ENCODE measurements around the gene SASH1.

SASH1 gene

DNA sequence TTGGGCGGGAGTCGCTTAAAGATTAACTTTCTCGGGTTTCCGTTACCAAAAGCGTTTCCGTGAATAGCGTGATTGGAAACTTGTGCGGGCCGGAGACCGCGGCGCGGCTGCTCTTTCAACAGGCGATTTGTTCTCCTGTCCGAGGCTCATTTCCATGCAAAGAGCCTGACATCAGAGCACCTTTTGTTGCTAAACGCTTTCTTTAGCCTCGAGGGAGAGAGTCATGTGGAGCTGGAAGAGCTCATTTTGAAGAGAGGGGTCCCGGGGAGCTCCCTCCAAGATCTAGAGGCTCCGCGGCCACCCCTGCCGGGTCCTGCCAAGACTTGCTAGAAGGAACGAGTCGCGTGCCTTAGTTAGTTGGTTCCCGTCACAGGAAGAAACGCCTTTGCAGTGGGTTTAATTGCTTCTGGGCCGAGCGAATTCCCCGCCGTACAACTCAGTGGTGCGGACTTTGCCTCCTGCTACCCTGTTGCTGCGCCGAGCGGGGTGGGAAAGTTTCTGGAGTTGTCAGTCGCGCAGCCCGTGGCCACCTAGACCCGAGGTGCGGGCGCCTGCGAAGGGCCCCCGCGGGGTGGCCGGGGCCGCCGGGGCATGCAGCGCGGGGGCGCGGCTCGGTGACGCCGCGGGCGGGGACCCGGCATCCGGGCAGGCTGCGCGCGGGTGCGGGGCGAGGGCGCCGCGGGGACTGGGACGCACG, at the start of gene SASH1:
SASH1 (plus strand) TSS at position 489 of the 697 bp plus-strand sequence. CDS start 230 bp downstream, outside the sequence.
- DNase-seq (ENCODE audit: low read depth in 2 of 2): no peak

DNA sequence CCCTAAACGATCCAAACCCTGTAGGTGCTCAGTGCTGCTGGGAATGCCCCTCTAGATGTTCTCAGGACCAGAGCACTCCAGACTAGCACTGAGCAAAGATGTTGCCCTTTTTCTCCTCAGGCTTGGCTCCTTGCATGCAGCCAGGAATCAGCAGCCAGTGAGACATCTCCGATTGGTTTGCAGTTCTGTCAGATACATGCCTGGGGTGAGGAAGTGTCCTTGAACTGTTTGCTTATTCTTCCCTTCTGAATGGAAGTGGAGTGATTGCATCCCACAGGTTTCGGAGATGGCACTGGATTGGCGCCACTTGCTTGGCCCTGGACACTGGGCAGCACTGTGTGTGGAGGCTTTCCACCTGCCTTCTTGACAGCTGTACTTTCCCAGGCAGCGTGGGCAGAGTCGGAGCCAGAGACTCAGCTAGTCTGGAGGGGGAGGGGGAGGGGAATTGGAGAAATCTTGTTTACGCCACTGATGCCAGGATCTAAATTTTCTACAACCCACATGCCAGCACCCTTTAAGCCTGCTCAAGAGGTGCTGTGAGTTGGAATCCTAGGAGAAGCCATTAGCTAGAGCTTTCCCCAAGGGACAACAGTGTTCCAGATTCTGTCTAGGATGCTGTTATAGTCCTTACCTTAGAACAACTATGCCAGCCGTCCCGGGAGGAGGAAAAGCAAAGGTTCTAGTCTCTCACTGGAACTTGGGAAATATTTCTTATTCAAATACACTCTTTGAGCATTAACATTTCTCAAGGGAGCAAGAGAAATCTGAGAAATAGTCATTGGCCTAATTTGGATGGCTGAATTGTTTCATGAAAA, 49.2 kb upstream of the SASH1 start:
- no peak for DNase-seq (ENCODE audit: low read depth in 2 of 2)

DNA sequence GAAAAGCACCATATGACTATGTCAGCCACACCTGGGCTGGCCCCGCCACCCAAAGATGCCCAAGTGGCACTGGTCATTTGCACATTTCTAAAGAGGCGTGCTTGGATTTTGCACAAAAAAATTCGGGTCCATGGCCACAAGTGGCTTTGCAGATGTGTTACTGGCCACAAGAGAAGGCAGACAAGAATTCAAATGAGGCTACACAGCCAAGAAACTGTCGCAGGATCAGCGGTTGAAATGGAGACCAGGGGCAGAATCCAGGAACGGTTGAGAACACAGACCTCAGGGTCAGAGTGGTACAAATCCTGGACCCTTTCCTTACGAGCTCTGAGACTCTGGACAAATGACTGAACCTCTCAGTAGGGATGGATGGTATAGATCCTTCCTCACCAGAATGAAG, 48.6 kb upstream of the SASH1 start:
- no peak for DNase-seq (ENCODE audit: low read depth in 2 of 2)

DNA sequence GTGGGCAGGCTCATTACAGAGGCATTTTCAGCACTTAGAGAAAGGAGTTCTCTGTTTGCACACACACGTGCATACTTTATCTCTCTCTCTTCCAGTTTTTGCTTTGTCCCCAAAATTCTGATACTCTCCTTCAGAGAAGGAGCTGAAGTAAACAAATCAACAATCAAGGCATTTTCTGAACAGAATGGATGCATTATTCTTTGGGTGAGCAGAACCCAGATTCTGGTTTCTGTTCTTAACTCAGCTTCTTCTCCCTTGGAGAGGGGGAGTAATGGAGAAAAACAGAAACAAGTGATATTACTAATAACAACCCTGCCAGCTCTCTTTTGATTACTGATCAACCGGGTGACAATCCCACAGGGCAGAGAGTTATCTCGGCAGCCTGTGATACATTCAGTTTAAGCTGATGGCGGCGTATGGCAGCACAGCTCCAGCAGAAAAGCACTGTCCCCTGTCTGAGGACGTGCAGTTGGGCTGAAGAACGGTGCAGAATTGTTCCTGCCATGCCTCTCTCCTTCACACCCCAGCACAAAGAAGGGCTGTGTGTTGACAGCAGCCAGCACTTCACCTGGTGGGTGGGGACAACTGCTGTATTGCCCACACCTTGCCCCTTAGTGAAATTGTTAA, 47.3 kb upstream of the SASH1 start:
- no peak for DNase-seq (ENCODE audit: low read depth in 2 of 2)

DNA sequence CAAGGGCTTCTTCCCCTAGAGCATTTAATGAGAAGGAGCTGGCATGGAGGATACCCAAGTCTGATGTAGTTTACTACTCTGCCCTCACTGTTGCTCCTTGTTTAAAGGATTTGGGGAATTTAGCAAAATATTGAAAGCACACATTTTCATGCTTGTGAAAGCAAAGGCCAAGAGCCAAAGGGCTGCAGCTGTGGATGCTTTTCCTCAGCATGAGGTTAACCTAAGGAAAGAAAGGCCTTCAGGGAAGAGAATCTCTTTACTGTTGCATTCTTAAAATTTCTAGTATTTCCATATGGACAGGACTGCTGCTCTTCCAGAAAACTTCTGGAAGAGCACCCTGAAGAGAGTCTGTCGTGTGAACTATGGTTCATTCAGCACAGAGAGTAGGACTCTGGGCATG, 45.9 kb upstream of the SASH1 start:
- DNase-seq (ENCODE audit: low read depth in 2 of 2): no peak

DNA sequence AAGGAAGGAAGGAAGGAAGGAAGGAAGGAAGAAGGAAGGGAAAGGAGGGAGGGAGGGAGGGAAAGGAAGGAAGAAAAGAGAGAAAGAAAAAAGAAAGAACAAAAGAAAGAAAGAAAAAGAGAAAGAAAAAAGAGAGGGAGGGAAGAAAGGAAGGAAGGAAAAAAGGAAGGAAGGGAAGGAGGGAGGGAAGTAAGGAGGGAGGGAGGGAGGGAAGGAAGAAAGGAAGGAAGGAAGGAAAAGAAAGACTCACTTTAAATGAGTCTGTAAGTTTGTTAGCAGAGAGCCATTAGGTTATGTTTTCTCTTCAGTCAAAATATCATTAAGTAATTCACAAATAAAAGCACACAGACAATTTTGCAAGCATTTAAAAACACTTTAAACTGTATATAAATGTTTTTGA, 44.0 kb upstream of the SASH1 start:
- no peak for DNase-seq (ENCODE audit: low read depth in 2 of 2)

DNA sequence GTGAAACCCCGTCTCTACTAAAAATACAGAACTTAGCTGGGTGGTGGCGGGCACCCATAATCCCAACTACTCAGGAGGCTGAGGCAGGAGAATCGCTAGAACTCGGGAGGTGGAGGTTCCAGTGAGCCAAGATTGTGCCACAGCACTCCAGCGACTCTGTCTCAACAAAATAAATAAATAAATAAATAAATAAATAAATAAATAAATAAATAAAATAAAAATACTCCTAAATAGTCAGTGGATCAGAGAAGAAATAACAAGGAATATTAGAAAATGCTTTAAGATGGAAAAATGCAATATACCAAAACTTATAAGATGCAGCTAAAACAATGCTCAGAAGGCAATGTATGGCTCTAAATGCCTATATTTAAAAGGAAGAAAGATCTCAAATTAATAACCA, 39.0 kb upstream of the SASH1 start:
- DNase-seq (ENCODE audit: low read depth in 2 of 2): no peak

DNA sequence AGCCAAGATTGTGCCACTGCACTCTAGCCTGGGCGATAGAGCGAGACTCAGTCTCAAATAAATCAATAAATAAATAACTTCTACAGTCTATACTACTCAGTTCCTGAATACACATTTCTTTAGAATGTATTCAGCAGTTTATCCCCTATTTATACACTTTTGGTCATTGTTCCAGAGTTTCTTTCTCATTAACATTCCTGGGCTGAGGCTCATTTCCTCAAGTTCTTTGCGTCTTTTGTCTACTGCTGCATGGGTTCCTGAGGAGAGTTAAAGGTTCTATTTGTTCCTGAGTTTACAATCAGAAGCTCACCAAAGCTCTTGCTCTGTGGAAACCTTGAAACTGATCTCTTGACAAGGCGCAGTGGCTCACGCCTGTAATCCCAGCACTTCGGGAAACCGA, 37.7 kb upstream of the SASH1 start:
- no peak for DNase-seq (ENCODE audit: low read depth in 2 of 2)

DNA sequence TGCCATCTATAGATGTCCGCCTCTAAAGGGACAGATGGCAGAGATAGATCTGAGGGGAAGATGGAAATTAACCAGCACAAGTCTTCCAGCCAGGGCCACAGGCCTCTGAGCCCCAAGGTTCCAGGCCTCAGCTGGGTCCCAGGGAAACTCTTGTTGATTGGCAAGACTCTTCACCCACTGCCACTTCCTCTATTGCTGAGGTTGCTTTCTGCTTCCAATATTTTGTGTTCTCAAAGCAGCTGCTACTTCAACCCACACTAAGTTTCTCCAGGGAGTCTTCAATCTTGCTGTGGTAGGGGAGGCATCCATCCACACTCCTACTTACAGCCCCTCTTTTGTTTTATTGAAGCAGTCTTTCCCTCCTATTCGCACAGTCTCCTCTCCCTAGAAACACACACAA, 36.4 kb upstream of the SASH1 start:
- DNase-seq (ENCODE audit: low read depth in 2 of 2): no peak

DNA sequence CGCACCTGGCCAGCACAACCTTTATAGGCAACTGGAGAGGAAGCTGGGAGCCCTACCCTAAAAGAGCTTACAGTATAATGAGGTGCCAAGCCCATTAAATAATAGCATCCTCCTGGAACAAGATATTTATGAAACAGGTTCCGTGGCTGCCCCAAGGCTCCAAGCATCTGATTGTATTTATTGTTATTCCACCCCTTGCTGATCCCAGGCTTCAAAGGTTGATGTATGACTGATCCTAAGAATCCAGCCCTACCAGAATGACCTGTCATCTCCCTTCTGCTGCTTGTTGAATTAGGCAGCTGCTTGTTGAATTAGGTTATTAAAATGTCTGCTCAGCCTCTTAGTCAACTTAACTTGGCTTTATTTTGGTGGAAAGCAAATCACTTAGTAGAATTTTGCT, 35.2 kb upstream of the SASH1 start:
- no peak for DNase-seq (ENCODE audit: low read depth in 2 of 2)

DNA sequence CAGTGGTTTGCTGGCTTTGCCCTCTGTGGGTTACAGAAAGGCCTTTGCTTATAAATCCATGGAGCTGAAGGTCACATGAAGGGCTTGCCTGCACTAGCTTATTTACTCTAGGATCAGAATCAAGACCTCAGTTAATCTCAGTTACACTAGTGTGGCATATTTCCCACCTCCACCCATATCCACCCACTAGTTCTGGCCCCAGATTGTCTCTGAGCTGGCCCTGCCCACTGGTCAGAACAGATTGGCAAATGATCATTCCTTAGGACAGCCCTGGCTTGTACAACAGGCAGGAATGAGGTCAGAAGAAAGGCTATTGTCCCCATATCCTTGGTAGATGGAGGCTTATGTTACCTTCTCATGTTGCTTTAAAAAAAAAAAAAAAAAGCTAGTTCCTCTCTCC, 33.3 kb upstream of the SASH1 start:
- no peak for DNase-seq (ENCODE audit: low read depth in 2 of 2)

DNA sequence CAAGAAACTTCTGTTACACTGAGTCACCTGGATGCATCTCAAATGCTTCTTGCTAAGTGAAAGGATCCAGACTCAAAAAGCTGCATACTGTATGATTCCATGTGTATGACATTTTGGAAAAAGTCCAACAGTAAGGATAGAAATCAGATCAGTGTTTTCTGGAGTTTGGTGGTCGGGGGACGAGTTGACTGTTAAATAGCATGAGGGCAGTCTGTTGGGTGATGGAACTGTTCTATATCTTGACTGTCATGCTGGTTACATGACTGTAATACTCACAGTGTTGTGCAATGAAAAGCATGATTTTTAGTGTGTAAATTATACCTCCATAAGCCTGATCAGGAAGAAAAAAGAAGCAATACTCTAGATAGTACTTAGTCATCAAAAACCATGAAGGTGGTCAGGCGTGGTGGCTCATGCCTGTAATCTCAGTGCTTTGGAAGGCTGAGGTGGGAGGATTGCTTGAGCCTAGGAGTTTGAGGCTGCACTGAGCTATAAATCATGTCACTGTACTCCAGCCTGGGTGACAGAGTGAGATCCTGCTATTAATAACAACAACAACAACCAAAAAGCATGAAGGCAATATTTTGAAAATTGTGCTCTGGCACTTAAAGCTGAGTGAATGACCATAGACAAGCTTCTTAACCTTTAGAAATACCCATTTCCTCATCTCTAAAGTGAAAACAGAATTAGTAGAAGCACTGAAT, 30.5 kb upstream of the SASH1 start:
- DNase-seq (ENCODE audit: low read depth in 2 of 2): no peak

DNA sequence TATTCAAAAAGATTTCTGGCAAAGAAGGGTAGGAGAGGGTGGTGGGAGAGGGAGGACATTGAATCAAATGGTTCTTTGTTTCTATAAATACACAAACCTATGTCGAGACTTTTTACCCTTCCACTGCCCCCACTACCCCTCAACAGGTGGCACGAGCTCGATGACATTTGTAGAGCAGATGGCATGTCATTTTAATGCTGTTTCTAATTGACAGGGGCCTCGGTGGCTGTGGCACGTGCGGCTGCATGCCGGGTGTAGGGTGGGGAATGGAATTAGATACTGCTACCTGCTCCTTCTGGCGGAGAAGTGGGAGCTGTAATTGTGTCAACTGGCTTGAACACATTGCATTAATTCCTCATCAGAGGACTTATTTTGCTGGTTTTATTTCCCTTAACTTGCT, 29.1 kb upstream of the SASH1 start:
- no peak for DNase-seq (ENCODE audit: low read depth in 2 of 2)

DNA sequence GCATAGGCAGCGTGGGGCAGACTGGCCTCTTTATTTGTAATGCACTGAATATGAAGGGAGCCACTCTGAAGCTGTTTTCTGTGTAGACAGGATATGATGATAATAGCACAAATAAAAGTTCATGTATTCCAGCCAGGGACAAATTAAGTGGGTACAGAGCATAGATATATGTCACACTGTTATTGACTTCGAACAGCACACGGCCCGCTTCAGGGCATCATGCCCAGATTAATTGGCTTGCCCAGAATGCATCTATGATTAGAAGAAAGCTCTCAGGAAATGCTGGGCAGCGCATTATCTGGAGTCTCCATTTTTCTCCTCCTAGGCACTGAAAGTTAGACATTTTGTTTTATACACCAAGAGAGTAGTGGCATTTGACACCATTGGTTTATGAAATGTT, 26.3 kb upstream of the SASH1 start:
- no peak for DNase-seq (ENCODE audit: low read depth in 2 of 2)

DNA sequence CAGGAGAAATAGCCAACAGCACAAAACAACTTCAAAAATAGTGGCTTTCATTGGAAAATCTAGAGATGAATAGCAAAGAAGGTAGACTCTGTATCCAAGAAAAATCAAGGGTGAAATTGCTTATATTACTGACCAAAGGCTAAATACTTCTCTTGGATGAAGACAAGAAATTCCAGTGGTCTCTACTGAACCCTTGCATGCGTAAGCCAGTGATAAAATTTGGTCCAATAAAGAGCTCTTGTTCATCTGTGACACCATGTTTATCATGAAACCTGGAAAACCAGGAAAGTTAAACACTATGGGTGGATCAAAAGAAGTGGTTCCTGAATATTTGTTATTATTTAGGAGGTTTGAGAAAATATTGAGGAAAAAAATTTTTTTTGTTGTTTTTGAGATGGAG, 25.6 kb upstream of the SASH1 start:
- DNase-seq (ENCODE audit: low read depth in 2 of 2): no peak

DNA sequence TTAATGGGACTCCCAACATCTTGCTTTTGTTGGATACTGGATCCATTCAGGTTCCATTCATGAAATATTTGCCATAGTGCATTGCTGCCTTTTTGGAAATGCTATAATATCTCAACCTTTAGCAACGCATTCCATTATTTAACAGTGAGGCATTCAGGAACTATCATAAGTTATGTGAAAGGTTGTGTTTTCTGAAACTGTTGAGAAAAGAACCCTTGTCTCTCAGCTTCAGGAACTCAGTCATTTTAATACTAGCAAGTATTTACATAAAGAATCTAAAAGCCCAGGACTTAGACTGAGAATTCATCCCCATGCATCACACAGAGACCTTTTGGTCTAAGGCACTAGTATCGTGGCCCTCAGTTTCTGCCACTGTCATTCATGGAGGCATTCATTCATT, 24.9 kb upstream of the SASH1 start:
- no peak for DNase-seq (ENCODE audit: low read depth in 2 of 2)

DNA sequence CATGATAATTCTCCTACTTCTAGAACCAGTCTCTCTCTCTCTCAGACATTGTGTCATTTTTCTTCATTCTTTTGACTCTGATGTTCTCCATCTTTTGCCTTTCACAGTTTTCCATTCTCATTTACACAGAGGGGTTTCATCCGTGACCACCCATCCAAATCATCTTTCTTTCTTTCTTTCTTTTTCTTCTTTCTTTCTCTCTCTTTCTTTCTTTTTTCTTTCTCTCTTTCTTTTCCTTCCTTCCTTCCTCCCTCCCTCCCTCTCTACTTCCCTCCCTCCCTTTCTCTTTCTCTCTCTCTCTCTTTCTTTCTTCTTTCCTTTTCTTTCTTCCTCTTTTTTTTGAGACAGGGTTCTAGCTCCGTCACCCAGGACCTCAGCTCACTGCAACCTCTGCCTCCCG, 19.9 kb upstream of the SASH1 start:
- DNase-seq (ENCODE audit: low read depth in 2 of 2): no peak

DNA sequence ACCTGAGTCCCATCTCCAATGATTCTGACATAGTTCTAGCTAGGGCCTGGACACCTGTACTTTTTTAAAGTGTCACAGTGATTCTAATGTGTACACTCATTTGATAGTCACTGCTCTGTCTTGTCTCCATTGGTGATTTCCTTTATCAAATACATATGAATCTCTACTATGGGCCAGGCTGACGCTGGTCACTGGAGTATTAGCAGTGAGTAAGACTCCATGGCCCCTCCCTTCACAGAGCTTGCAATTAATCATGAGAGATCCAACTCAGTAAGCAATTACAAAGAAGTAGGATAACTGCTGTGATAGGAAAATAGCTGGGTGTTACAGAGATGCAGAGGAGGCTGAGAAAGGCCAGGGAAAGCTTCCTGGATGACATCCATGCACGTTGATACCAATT, 19.3 kb upstream of the SASH1 start:
- no peak for DNase-seq (ENCODE audit: low read depth in 2 of 2)

DNA sequence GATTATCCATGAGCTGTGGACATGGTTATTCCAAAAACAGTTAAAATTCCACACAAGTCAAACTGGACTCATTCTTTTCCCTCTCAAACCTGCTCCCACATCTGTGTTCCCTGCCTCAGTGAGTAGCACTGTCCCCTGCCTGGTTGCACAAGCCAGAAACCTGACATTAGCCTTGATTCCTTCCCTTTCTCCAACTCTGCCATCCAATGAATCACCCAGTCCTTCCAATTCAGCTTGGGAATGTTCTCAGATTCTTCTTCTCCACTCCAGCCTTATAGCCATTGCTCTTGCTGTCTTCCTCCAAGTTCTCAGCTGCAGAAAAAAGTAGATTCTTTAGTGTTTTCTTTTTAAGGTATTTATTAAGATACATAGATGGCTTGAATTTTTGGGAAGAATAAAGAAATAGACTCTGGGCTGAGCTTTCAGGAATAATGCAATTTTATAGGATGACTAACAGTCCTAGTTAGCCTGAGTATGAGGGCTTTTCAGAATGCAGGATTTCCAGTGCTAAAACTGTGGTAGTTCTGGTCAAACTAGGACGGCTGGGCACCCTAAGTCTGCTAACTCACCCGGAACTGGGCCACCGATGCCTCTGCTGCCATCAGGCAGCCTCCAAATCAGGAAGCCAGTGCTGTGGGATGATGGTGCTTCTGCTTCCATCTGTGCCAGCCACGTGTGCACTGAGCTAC, 18.2 kb upstream of the SASH1 start:
- DNase-seq (ENCODE audit: low read depth in 2 of 2): no peak

DNA sequence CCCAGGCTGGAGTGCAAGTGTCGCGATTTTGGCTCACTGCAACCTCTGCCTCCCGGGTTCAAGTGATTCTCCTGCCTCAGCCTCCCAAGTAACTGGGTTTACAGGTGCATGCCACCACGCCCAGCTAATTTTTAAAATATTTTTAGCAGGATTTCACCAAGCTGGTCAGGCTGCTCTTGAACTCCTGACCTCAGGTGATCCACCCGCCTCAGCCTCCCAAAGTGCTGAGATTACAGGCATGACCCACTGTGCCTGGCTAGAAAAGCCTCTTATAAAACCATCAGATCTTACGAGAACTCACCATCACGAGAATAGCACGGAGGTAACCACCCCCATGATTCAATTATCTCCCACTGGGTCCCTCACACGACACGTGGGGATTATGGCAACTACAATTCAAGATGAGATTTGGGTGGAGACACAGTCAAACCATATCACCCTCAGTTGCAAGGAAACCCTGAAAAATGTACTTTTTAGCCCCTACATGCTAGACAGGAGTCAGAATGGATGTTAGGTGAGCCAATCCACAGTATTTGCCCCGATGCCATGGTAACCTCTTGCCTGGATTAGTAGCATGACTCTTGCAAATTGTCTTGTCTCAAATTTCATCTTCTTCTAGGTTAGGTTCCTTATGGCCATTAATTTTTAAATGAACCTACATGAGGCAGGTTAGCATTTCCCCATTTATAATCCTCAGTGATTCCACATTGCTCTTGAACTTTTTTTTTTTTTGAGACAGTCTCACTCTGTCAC, 17.1 kb upstream of the SASH1 start:
- no peak for DNase-seq (ENCODE audit: low read depth in 2 of 2)
